ENCODE data around the gene ATRIP. TPM values are rescaled to one million over a fixed set of nuclear protein-coding genes. Genes with fewer than 3 reads are reported as not detected.

The ATRIP gene
- polyA plus RNA-seq, 1 donor (not counting 4 experiments of a cell fraction or from before 2014, with no cell fraction given): 9.7 TPM

GRCh38 chr3:48411606-48412374, 34.7 kb upstream of the ATRIP start:
- TF ChIP-seq EZH2 (IDR thresholded peaks at IDR 0.05; ENCODE audit: low read length): no peak
- TF ChIP-seq, protein P1, sequence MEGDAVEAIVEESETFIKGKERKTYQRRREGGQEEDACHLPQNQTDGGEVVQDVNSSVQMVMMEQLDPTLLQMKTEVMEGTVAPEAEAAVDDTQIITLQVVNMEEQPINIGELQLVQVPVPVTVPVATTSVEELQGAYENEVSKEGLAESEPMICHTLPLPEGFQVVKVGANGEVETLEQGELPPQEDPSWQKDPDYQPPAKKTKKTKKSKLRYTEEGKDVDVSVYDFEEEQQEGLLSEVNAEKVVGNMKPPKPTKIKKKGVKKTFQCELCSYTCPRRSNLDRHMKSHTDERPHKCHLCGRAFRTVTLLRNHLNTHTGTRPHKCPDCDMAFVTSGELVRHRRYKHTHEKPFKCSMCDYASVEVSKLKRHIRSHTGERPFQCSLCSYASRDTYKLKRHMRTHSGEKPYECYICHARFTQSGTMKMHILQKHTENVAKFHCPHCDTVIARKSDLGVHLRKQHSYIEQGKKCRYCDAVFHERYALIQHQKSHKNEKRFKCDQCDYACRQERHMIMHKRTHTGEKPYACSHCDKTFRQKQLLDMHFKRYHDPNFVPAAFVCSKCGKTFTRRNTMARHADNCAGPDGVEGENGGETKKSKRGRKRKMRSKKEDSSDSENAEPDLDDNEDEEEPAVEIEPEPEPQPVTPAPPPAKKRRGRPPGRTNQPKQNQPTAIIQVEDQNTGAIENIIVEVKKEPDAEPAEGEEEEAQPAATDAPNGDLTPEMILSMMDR (optimal IDR thresholded peaks at IDR 0.05 in 1 of 3, IDR thresholded peaks at IDR 0.05 in 1 of 3, conservative IDR thresholded peaks at IDR 0.05 in 1 of 3; ENCODE audit: extremely low read depth in 1 of 3, insufficient read depth in 2 of 3, low read length in 3 of 3): no peak

DNA sequence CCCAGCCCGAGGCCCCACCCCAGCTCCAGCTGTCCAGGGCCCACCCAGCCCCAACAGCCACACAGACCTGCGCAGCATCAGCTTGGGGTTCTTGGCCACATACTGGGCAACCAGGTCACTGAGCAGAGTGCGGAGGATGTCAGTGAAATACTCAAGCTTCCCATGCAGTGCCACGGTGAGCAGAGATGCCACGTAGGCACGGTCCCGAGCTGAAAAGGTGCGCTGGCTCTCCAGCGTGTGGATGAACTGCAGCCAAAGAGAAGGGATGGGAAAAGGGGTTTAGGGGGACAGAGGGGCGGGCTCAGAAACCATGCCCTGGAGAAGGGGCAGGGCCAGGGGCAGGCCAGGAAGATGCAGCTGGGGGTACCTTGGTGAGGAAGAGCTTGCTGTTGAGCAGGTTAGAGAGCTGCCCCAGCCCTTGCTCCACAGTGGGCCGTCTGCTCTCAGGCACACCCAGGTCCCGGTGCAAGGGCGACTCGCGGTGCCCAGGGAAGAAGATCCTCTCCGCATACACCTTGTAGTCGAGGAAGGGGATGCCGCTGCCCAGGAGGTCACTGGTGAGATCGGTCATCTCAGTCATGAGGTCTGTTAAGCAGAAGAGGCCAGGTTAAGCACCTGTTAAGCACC, 34.0 kb upstream of the ATRIP start:
- DNase-seq (ENCODE audit: low read depth, low spot score) (no peak), FAIRE-seq (no peak)
- Histone ChIP-seq H3K4me3 (ENCODE audit: control insufficient read depth in 2 of 3, extremely low read depth in 1 of 3, insufficient read depth in 2 of 3, low read depth in 1 of 3, low read length in 3 of 3) (no peak overlapping the region), H3K9me1 (ENCODE audit: control insufficient read depth, extremely low read depth, insufficient read depth, low read length) (peaks cover 3% of the 10 kb centered on the region), H3K27me3 (ENCODE audit: control insufficient read depth, extremely low read depth, insufficient read depth, low read length) (no peaks in the 10 kb centered on the region), H3K9ac (ENCODE audit: control insufficient read depth, extremely low read depth, insufficient read depth, low read length) (no peak overlapping the region), H4K20me1 (ENCODE audit: control insufficient read depth, extremely low read depth, insufficient read depth, low read length) (peaks cover 10% of the 10 kb centered on the region), H3K4me1 (ENCODE audit: control insufficient read depth, extremely low read depth, insufficient read depth, low read length) (peaks cover 12% of the 10 kb centered on the region), H3K36me3 (ENCODE audit: control insufficient read depth in 2 of 2, extremely low read depth in 1 of 2, insufficient read depth in 2 of 2, low read length in 2 of 2) (peaks cover 61 to 85% of the 10 kb centered on the region in 2 experiments), H3K4me2 (ENCODE audit: control insufficient read depth, extremely low read depth, insufficient read depth, low read depth, low read length) (no peak overlapping the region), H3K27ac (ENCODE audit: control insufficient read depth, insufficient read depth, low read length) (no peak overlapping the region), H3K9me3 (ENCODE audit: control insufficient read depth, low read depth, low read length) (no peaks in the 10 kb centered on the region), H3K79me2 (ENCODE audit: control insufficient read depth, insufficient read depth, low read length) (no peaks in the 10 kb centered on the region), H2AFZ (ENCODE audit: control insufficient read depth, low read length) (no peak overlapping the region)
- TF ChIP-seq EZH2 (IDR thresholded peaks at IDR 0.05; ENCODE audit: low read length): no peak
- TF ChIP-seq, protein P1 (optimal IDR thresholded peaks at IDR 0.05 in 1 of 3, IDR thresholded peaks at IDR 0.05 in 1 of 3, conservative IDR thresholded peaks at IDR 0.05 in 1 of 3; ENCODE audit: extremely low read depth in 1 of 3, insufficient read depth in 2 of 3, low read length in 3 of 3): no peak
- dilution Hi-C loops (cut with MboI; ENCODE audit: extremely low pct_ligation_motif_present, low sequenced_read_pairs): no loop called here

More at GRCh38 chr3:48411606-48412374, 34.7 kb upstream of the ATRIP start:
- Histone ChIP-seq H3K4me2 (ENCODE audit: control insufficient read depth, extremely low read depth, insufficient read depth, low read depth, low read length) (no peak overlapping the region), H3K36me3 (ENCODE audit: control insufficient read depth in 2 of 2, extremely low read depth in 1 of 2, insufficient read depth in 2 of 2, low read length in 2 of 2) (peaks cover 62 to 89% of the 10 kb centered on the region in 2 experiments), H3K9me1 (ENCODE audit: control insufficient read depth, extremely low read depth, insufficient read depth, low read length) (peaks cover 3% of the 10 kb centered on the region), H2AFZ (ENCODE audit: control insufficient read depth, low read length) (no peak overlapping the region), H3K9ac (ENCODE audit: control insufficient read depth, extremely low read depth, insufficient read depth, low read length) (no peak overlapping the region), H3K27me3 (ENCODE audit: control insufficient read depth, extremely low read depth, insufficient read depth, low read length) (no peaks in the 10 kb centered on the region), H4K20me1 (ENCODE audit: control insufficient read depth, extremely low read depth, insufficient read depth, low read length) (peaks cover 10% of the 10 kb centered on the region), H3K4me3 (ENCODE audit: control insufficient read depth in 2 of 3, extremely low read depth in 1 of 3, insufficient read depth in 2 of 3, low read depth in 1 of 3, low read length in 3 of 3) (no peak overlapping the region), H3K9me3 (ENCODE audit: control insufficient read depth, low read depth, low read length) (no peaks in the 10 kb centered on the region), H3K4me1 (ENCODE audit: control insufficient read depth, extremely low read depth, insufficient read depth, low read length) (peaks cover 12% of the 10 kb centered on the region), H3K27ac (ENCODE audit: control insufficient read depth, insufficient read depth, low read length) (no peak overlapping the region), H3K79me2 (ENCODE audit: control insufficient read depth, insufficient read depth, low read length) (no peaks in the 10 kb centered on the region)
- dilution Hi-C loops (cut with MboI; ENCODE audit: extremely low pct_ligation_motif_present, low sequenced_read_pairs): no loop called here
- DNase-seq (ENCODE audit: low read depth, low spot score): no peak
- no peak for FAIRE-seq
